PC-9 (cell line): Measurements from ENCODE around the gene CETN2. TPM values are rescaled to one million over a fixed set of nuclear protein-coding genes. Genes with fewer than 3 reads are reported as not detected.
"Not testable (repeated sequence)": the region's sequence is repeated elsewhere in the genome, so short reads cannot be mapped to it uniquely, and the experiment has no call there.

ENCODE experiments used
- BruUV-seq: library from RNA; stranded (reverse); fragments of 400-500 nt; replicated peaks from 2 replicates; lab custom pipeline; 2021; lab: Mats Ljungman, UMichigan
- CTCF ChIA-PET: fragments of 300-600 bp; sonication (Branson Sonifier 250); formaldehyde crosslinking; loops from one replicate; lab custom pipeline; 2022; ENCODE audit warnings: antibody characterized with exemption; lab: Charles Lee
- POLR2A ChIA-PET: fragments of 300-600 bp; sonication (Branson Sonifier 250); formaldehyde crosslinking; loops from one replicate; lab custom pipeline; 2022; ENCODE audit warnings: antibody characterized with exemption; ENCODE audit not compliant: unreplicated experiment; lab: Charles Lee
- DNase-seq, 2 experiments: peaks; one replicate each; pipeline versions ENCODE4 v3.0.0 to v3.0.0-alpha.2; 2015 to 2022; ENCODE audit warnings: mixed read lengths in 1 of 2
- H2AFZ ChIP-seq: fragments of 200-600 bp; sonication (generic); 2 replicates; pipeline ENCODE4 v1.8.1; 2017; ENCODE audit warnings: antibody characterized with exemption
- H3F3A ChIP-seq: fragments of 200-600 bp; sonication (generic); 2 replicates; pipeline ENCODE4 v1.8.1; 2017; ENCODE audit warnings: antibody characterized with exemption, mild to moderate bottlenecking, low read depth; ENCODE audit not compliant: insufficient read depth
- H3K27ac ChIP-seq: fragments of 200-600 bp; sonication (generic); 2 replicates; pipeline ENCODE4 v1.6.1; 2016; ENCODE audit warnings: mixed run types
- H3K27me3 ChIP-seq: fragments of 200-600 bp; sonication (generic); 2 replicates; pipeline ENCODE4 v1.6.1; 2016; ENCODE audit warnings: low read depth, mixed run types; ENCODE audit not compliant: insufficient read depth
- H3K36me3 ChIP-seq: fragments of 200-600 bp; sonication (generic); 2 replicates; pipeline ENCODE4 v1.6.1; 2016; ENCODE audit warnings: low read depth, mixed run types
- H3K4me1 ChIP-seq: fragments of 200-600 bp; sonication (generic); replicated peaks from 2 replicates; pipeline ENCODE4 v1.6.1; 2016; ENCODE audit warnings: mixed run types; ENCODE audit not compliant: insufficient read depth
- H3K4me2 ChIP-seq: fragments of 200-600 bp; sonication (generic); 2 replicates; pipeline ENCODE4 v1.6.1; 2017; ENCODE audit warnings: mixed run types
- H3K4me3 ChIP-seq: fragments of 200-600 bp; sonication (generic); 2 replicates; pipeline ENCODE4 v1.6.1; 2016; ENCODE audit warnings: mixed run types
- H3K79me2 ChIP-seq: fragments of 200-600 bp; sonication (generic); 2 replicates; pipeline ENCODE4 v1.6.1; 2017; ENCODE audit warnings: low read depth, mixed run types
- H3K9me2 ChIP-seq: fragments of 200-600 bp; sonication (generic); 2 replicates; pipeline ENCODE4 v1.8.1; 2017; ENCODE audit warnings: mild to moderate bottlenecking; ENCODE audit not compliant: insufficient read depth
- H3K9me3 ChIP-seq: fragments of 200-600 bp; sonication (generic); 2 replicates; pipeline ENCODE4 v1.8.1; 2016; ENCODE audit warnings: low read depth; ENCODE audit not compliant: insufficient read depth
- H4K20me1 ChIP-seq: fragments of 200-600 bp; sonication (generic); 2 replicates; pipeline ENCODE4 v1.8.1; 2017; ENCODE audit not compliant: insufficient read depth
- CTCF ChIP-seq: fragments of 200-600 bp; sonication (generic); conservative IDR thresholded peaks from 2 replicates; pipeline ENCODE4 v1.6.1; 2017; ENCODE audit warnings: mixed run types, antibody characterized with exemption, mild to moderate bottlenecking, moderate library complexity
- EZH2 ChIP-seq: fragments of 200-600 bp; sonication (generic); IDR thresholded peaks from 2 replicates; pipeline ENCODE4 v1.8.0; 2017; ENCODE audit warnings: antibody characterized with exemption, low read depth
- intact Hi-C: fragments of 100-400 bp; cut with micrococcal nuclease; formaldehyde crosslinking; loops from one replicate; pipeline ENCODE4 v1.10.0; 2022; ENCODE audit not compliant: unreplicated experiment
- total RNA-seq: library from RNA; stranded (reverse); gene quantifications from 2 replicates; pipeline ENCODE4 v1.2.3, GENCODE V29; 2021

The CETN2 gene
- total RNA-seq, 1 experiment from 2014 or later, result 78.6 TPM

- intact Hi-C loops, result no loop called here
- H3K9me2 ChIP-seq, result no peaks in the 10 kb centered on the region
- no peaks in the 10 kb centered on the region; the same call in 1 of the 2 replicates for H4K20me1 ChIP-seq
- no peak for DNase-seq
- H3K4me3 ChIP-seq, result no peak overlapping the region
- TF ChIP-seq EZH2 (no peak), CTCF (no peak)
- POLR2A ChIA-PET, result no interaction called here
- H3K4me2 ChIP-seq, result no peak overlapping the region
- H3K9me3 ChIP-seq, result no peaks in the 10 kb centered on the region
- no TSS peak for BruUV-seq
- H3K79me2 ChIP-seq, result no peaks in the 10 kb centered on the region
- no peaks in the 10 kb centered on the region for H3K27me3 ChIP-seq
- no peaks in the 10 kb centered on the region for H3F3A ChIP-seq
- no peak overlapping the region for H3K27ac ChIP-seq
- H3K4me1 ChIP-seq, result no peaks in the 10 kb centered on the region
- H3K36me3 ChIP-seq, result peaks cover 18% of the 10 kb centered on the region; the same call in 1 of the 2 replicates
- no peak overlapping the region for H2AFZ ChIP-seq
- CTCF ChIA-PET, result interaction anchor here (0.6 kb wide), 1 partner anchor 141 kb away, joined by 4 read pairs; no protein-coding TSS in a partner anchor
These were observed 20.2 kb downstream of the CETN2 start for GRCh38 chrX:152810403-152810802.

- Histone ChIP-seq H3K79me2 (no peaks in the 10 kb centered on the region), H3K4me1 (no peaks in the 10 kb centered on the region), H3K27ac (no peak overlapping the region), H2AFZ (no peak overlapping the region), H3K36me3 (peaks cover 31% of the 10 kb centered on the region; the same call in 1 of the 2 replicates), H3F3A (no peaks in the 10 kb centered on the region), H3K27me3 (no peaks in the 10 kb centered on the region), H3K9me2 (no peaks in the 10 kb centered on the region), H3K4me3 (no peak overlapping the region), H4K20me1 (no peaks in the 10 kb centered on the region; the same call in 1 of the 2 replicates), H3K9me3 (no peaks in the 10 kb centered on the region), H3K4me2 (no peak overlapping the region)
- ChIA-PET CTCF (no interaction called here), POLR2A (no interaction called here)
- intact Hi-C loops, result no loop called here
- no peak for DNase-seq
- BruUV-seq, result no TSS peak
- TF ChIP-seq CTCF, result no peak
- TF ChIP-seq EZH2, result no peak
These were observed 24.5 kb downstream of the CETN2 start for GRCh38 chrX:152806035-152806434.

DNA sequence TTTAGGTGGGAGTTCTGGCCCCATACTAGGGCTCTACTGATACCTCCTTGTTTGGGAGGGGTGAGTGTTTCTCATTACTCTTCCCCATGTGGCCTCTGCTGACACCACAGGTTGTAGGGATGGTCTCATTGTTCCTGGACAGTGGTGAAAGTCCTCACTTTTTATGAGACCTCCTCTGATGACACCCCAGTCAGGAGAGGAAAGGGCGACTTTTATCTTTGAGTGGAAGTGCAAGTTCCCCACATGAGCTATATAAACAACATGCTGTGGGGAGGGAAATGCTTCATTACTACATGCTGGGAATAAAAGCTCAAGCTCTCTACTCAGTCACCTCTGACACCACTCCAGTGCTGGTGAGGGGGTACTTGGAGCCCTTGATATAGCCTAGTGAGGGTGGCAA lies 31.6 kb downstream of the CETN2 start:
- BruUV-seq, result no TSS peak
- H3F3A ChIP-seq, result no peaks in the 10 kb centered on the region
- H2AFZ ChIP-seq, result no peak overlapping the region
- no peaks in the 10 kb centered on the region for H3K27me3 ChIP-seq
- ChIA-PET CTCF (no interaction called here), POLR2A (no interaction called here)
- peaks cover 7% of the 10 kb centered on the region; the same call in 1 of the 2 replicates for H3K36me3 ChIP-seq
- H3K9me2 ChIP-seq, result no peaks in the 10 kb centered on the region; the same call in 1 of the 2 replicates
- intact Hi-C loops, result no loop called here
- no peaks in the 10 kb centered on the region for H3K4me1 ChIP-seq
- H3K9me3 ChIP-seq, result no peaks in the 10 kb centered on the region
- TF ChIP-seq CTCF (no peak), EZH2 (no peak)
- no peaks in the 10 kb centered on the region for H3K79me2 ChIP-seq
- no peak overlapping the region for H3K27ac ChIP-seq
- H3K4me2 ChIP-seq, result no peak overlapping the region
- H3K4me3 ChIP-seq, result no peak overlapping the region
- H4K20me1 ChIP-seq, result no peaks in the 10 kb centered on the region
- no peak for DNase-seq

DNA sequence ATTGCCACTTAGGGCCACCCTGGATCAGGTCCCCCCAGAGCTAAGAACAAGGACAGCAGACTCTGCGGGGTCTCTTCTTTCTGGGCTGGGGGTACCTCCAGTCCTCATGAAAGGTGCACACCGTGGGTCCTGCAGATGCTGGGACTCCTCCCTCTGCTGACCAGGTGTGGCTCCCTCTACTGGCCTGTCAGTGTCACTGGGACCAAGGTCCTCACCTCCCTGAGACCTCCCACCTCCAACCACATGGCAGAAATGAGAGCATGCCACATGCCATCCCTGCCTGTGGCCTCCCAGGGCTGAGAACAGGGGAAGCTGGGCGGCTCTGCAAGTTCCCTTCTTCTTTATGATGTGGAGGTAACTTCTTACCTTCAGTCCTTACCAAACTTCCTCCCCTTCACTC lies 43.5 kb downstream of the CETN2 start:
- BruUV-seq, DNase-seq, H4K20me1 ChIP-seq, H3K9me2 ChIP-seq, H3K9me3 ChIP-seq, H3K4me3 ChIP-seq, H3K4me2 ChIP-seq, H3K27ac ChIP-seq, POLR2A ChIA-PET, intact Hi-C loops, H3K27me3 ChIP-seq, H3K36me3 ChIP-seq, H3K79me2 ChIP-seq, CTCF ChIA-PET, H2AFZ ChIP-seq, H3F3A ChIP-seq, H3K4me1 ChIP-seq: not testable (repeated sequence)
